Measurements from ENCODE around the gene PCDHGB2.
"Not testable (repeated sequence)": the region's sequence is repeated elsewhere in the genome, so short reads cannot be mapped to it uniquely, and the experiment has no call there.

The PCDHGB2 gene

GRCh38 chr5:141359790-141360426, at the start of gene PCDHGB2:
TSS of gene PCDHGB2 (plus strand) at chr5:141359994. CDS start at chr5:141360136, 142 bp downstream.
- Histone ChIP-seq H3K4me1 (ENCODE audit: control insufficient read depth in 2 of 2, insufficient read depth in 2 of 2, low read length in 2 of 2) (no peaks in the 10 kb centered on the region), H3K9me3 (ENCODE audit: control insufficient read depth in 2 of 2, low read length in 2 of 2) (peaks cover 17 to 29% of the 10 kb centered on the region in 2 donors), H3K9ac (ENCODE audit: low read depth in 1 of 2, low read length in 2 of 2) (no peak within 1 kb of the TSS), H3K27me3 (ENCODE audit: control insufficient read depth in 2 of 2, insufficient read depth in 2 of 2, low read length in 2 of 2) (no peaks in the 10 kb centered on the region), H3K27ac (ENCODE audit: low read depth in 2 of 2, low read length in 2 of 2) (no peak within 1 kb of the TSS), H3K4me3 (ENCODE audit: low read length in 2 of 2) (peak within 1 kb of the TSS; percentile 34 to 69), H3K36me3 (ENCODE audit: control insufficient read depth in 2 of 2, insufficient read depth in 2 of 2, low read length in 2 of 2) (no peaks in the 10 kb centered on the region)

GRCh38 chr5:141313711-141314110, 46.1 kb upstream of the PCDHGB2 start:
- Histone ChIP-seq H3K27ac (ENCODE audit: low read depth in 2 of 2, low read length in 2 of 2) (no peak overlapping the region), H3K9ac (ENCODE audit: low read depth in 1 of 2, low read length in 2 of 2) (no peak overlapping the region), H3K4me3 (ENCODE audit: low read length in 2 of 2) (no peak overlapping the region), H3K27me3 (ENCODE audit: control insufficient read depth in 2 of 2, insufficient read depth in 2 of 2, low read length in 2 of 2) (no peaks in the 10 kb centered on the region), H3K36me3 (ENCODE audit: control insufficient read depth in 2 of 2, insufficient read depth in 2 of 2, low read length in 2 of 2) (peaks cover 12 to 22% of the 10 kb centered on the region in 2 donors), H3K9me3 (ENCODE audit: control insufficient read depth in 2 of 2, low read length in 2 of 2) (peaks cover 45 to 50% of the 10 kb centered on the region in 2 donors), H3K4me1 (ENCODE audit: control insufficient read depth in 2 of 2, insufficient read depth in 2 of 2, low read length in 2 of 2) (no peaks in the 10 kb centered on the region)

DNA sequence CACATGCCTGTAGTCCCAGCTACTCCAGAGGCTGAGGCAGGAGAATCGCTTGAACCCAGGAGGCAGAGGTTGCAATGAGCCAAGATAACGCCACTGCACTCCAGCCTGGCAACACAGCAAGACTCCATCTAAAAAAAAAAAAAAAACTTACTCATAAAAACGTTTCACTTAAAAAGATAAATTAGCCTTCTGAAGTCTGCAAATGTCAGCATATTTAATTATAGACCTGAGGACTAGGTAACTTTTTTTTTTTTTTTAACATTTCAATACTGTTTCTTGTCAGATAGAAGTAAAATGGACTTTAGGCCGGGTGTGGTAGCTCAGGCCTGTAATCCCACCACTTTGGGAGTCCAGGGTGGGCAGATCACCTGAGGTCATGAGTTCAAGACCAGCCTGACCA, 42.8 kb upstream of the PCDHGB2 start:
- not testable (repeated sequence) for H3K4me3 ChIP-seq (ENCODE audit: low read length in 2 of 2); H3K27ac ChIP-seq (ENCODE audit: low read depth in 2 of 2, low read length in 2 of 2); H3K27me3 ChIP-seq (ENCODE audit: control insufficient read depth in 2 of 2, insufficient read depth in 2 of 2, low read length in 2 of 2); H3K9ac ChIP-seq (ENCODE audit: low read depth in 1 of 2, low read length in 2 of 2); H3K4me1 ChIP-seq (ENCODE audit: control insufficient read depth in 2 of 2, insufficient read depth in 2 of 2, low read length in 2 of 2)
- Histone ChIP-seq H3K9me3 (ENCODE audit: control insufficient read depth in 2 of 2, low read length in 2 of 2) (peaks cover 50 to 57% of the 10 kb centered on the region in 2 donors), H3K36me3 (ENCODE audit: control insufficient read depth in 2 of 2, insufficient read depth in 2 of 2, low read length in 2 of 2) (peaks cover 19 to 31% of the 10 kb centered on the region in 2 donors)

DNA sequence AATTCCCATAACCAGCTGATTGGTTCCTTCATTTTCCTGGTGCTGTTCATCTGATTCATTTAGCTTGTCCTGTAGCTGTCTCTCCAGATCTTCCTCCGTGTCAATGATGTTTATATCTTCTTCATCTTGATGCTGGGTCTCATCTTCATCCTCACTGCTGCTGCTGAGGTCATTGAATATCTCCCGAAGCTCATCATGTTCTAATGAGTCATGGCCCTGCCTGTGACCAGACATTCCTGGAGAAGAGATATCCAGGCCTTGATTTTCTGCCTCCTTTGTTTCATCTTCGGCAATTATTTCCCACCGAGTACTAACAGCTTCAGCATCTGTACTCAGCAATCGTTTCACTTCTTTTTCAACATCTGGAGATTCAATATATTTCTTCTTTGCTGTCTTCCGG, 40.6 kb upstream of the PCDHGB2 start:
- H3K36me3 ChIP-seq (ENCODE audit: control insufficient read depth in 2 of 2, insufficient read depth in 2 of 2, low read length in 2 of 2): peaks cover 19 to 31% of the 10 kb centered on the region in 2 donors
- peaks cover 4 to 8% of the 10 kb centered on the region in 2 donors for H3K4me1 ChIP-seq (ENCODE audit: control insufficient read depth in 2 of 2, insufficient read depth in 2 of 2, low read length in 2 of 2)
- no peaks in the 10 kb centered on the region for H3K27me3 ChIP-seq (ENCODE audit: control insufficient read depth in 2 of 2, insufficient read depth in 2 of 2, low read length in 2 of 2)
- H3K9me3 ChIP-seq (ENCODE audit: control insufficient read depth in 2 of 2, low read length in 2 of 2): peaks cover 43 to 51% of the 10 kb centered on the region in 2 donors
- H3K27ac ChIP-seq (ENCODE audit: low read depth in 2 of 2, low read length in 2 of 2): no peak overlapping the region
- peak overlapping the region; percentile 93 to 97 for H3K4me3 ChIP-seq (ENCODE audit: low read length in 2 of 2)
- H3K9ac ChIP-seq (ENCODE audit: low read depth in 1 of 2, low read length in 2 of 2): no peak overlapping the region

DNA sequence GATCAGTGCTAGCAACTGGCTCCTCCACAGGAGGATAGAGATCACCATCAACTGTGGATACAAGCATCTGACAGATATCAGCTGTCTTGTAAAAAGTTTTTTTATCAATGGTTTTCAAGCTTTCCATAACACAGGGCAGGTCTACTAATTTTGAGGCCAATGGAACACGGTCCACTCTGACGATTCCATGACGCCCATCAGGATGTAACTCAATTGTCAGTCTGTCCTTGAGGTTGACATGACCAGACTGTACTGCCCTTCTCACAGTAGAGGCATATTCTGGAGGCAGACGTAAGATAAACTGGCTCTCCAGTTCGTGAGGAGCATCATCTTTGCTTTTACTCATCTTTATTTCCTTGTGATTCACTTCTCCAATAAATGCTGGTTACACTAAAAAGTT, 40.1 kb upstream of the PCDHGB2 start:
- Histone ChIP-seq H3K4me1 (ENCODE audit: control insufficient read depth in 2 of 2, insufficient read depth in 2 of 2, low read length in 2 of 2) (peaks cover 4 to 8% of the 10 kb centered on the region in 2 donors), H3K4me3 (ENCODE audit: low read length in 2 of 2) (peak overlapping the region; percentile 93 to 97), H3K27me3 (ENCODE audit: control insufficient read depth in 2 of 2, insufficient read depth in 2 of 2, low read length in 2 of 2) (no peaks in the 10 kb centered on the region), H3K9me3 (ENCODE audit: control insufficient read depth in 2 of 2, low read length in 2 of 2) (peaks cover 43 to 47% of the 10 kb centered on the region in 2 donors), H3K36me3 (ENCODE audit: control insufficient read depth in 2 of 2, insufficient read depth in 2 of 2, low read length in 2 of 2) (peaks cover 19 to 31% of the 10 kb centered on the region in 2 donors), H3K9ac (ENCODE audit: low read depth in 1 of 2, low read length in 2 of 2) (no peak overlapping the region), H3K27ac (ENCODE audit: low read depth in 2 of 2, low read length in 2 of 2) (no peak overlapping the region)

DNA sequence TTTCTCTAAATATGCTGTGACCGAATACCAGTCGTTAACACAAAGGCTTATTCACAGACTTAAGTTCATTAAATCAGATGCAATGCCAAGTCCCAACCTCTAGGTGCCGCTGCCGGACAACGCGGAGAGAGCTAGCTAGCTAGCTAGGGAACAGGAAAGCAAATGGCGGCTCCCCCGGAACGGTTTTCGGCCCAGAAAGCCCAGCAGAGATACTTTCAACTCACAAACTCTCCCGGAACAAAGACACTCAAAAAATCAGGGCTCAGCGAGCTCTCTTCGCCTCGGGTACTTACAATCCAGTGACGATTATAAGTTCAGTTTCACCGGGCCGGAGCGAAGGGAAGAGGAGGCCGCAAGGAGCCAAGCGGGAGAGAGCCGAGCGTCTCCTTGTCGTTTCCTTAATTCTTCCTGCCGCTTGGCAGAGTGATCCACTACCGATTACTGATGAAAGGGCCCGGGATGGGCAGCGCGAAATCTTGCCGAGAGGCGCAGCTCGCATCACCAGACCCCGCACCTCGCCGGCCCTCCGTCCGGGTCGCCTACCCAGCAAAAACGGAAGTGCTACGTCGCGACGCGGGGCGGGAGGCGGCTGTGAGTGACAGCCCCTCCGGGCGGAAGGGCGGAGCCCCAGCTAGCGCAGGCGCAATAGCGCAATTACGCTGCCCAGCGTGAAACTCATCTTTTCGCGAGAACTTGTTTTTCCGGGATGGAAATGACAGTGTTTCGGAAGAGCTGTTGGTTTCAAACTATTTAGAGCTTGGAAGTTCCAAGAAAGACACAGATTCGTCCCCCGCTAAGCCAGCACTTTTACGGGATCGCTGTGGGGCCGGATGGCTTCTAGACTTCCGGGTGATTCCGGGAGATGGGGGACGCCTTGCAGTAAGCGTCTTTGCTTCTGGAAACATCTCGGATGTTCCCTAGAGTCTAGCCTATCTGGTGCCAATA, 39.3 kb upstream of the PCDHGB2 start, which contains the start of gene TAF7:
TAF7 (minus strand) TSS at position 560 of the 945 bp plus-strand sequence. CDS start 740 bp downstream, outside the sequence.
- Histone ChIP-seq H3K9ac (ENCODE audit: low read depth in 1 of 2, low read length in 2 of 2) (peak within 1 kb of the TSS; percentile 81 to 95), H3K4me1 (ENCODE audit: control insufficient read depth in 2 of 2, insufficient read depth in 2 of 2, low read length in 2 of 2) (peaks cover 4 to 8% of the 10 kb centered on the region in 2 donors), H3K9me3 (ENCODE audit: control insufficient read depth in 2 of 2, low read length in 2 of 2) (peaks cover 35 to 41% of the 10 kb centered on the region in 2 donors), H3K27me3 (ENCODE audit: control insufficient read depth in 2 of 2, insufficient read depth in 2 of 2, low read length in 2 of 2) (no peaks in the 10 kb centered on the region), H3K4me3 (ENCODE audit: low read length in 2 of 2) (peak within 1 kb of the TSS; percentile 93 to 97), H3K36me3 (ENCODE audit: control insufficient read depth in 2 of 2, insufficient read depth in 2 of 2, low read length in 2 of 2) (peaks cover 19 to 26% of the 10 kb centered on the region in 2 donors), H3K27ac (ENCODE audit: low read depth in 2 of 2, low read length in 2 of 2) (peak within 1 kb of the TSS; percentile 86 to 94)

DNA sequence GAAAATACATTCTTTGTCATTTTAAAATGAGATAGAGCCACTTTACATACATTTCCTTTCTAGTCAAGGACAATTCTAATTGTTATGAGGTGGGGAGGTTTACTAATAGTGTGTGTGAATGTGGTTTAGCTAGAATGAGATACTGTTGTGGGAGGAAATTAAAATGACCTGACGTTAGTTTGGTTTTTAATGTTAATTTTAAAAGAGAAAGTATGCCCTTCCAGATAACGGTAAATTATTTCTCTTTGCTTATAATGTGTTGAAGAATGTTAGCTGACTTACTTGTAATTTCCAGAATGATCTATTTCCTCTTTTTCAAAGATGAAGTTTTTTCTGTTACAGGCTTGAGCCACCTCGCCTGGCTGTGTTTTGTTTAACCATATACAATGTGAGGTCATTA, 37.5 kb upstream of the PCDHGB2 start:
- Histone ChIP-seq H3K36me3 (ENCODE audit: control insufficient read depth in 2 of 2, insufficient read depth in 2 of 2, low read length in 2 of 2) (peaks cover 17 to 19% of the 10 kb centered on the region in 2 donors), H3K4me1 (ENCODE audit: control insufficient read depth in 2 of 2, insufficient read depth in 2 of 2, low read length in 2 of 2) (peaks cover 4 to 8% of the 10 kb centered on the region in 2 donors), H3K9ac (ENCODE audit: low read depth in 1 of 2, low read length in 2 of 2) (no peak overlapping the region), H3K4me3 (ENCODE audit: low read length in 2 of 2) (no peak overlapping the region), H3K27ac (ENCODE audit: low read depth in 2 of 2, low read length in 2 of 2) (no peak overlapping the region), H3K27me3 (ENCODE audit: control insufficient read depth in 2 of 2, insufficient read depth in 2 of 2, low read length in 2 of 2) (no peaks in the 10 kb centered on the region), H3K9me3 (ENCODE audit: control insufficient read depth in 2 of 2, low read length in 2 of 2) (peaks cover 25 to 33% of the 10 kb centered on the region in 2 donors)

- H3K9me3 ChIP-seq (ENCODE audit: control insufficient read depth in 2 of 2, low read length in 2 of 2): peaks cover 17% of the 10 kb centered on the region in 2 donors
- peak overlapping the region; percentile 67 to 72 for H3K4me3 ChIP-seq (ENCODE audit: low read length in 2 of 2)
- H3K4me1 ChIP-seq (ENCODE audit: control insufficient read depth in 2 of 2, insufficient read depth in 2 of 2, low read length in 2 of 2): no peaks in the 10 kb centered on the region
- H3K27me3 ChIP-seq (ENCODE audit: control insufficient read depth in 2 of 2, insufficient read depth in 2 of 2, low read length in 2 of 2): no peaks in the 10 kb centered on the region
- peak overlapping the region; percentile 36 to 48 for H3K9ac ChIP-seq (ENCODE audit: low read depth in 1 of 2, low read length in 2 of 2)
- no peak overlapping the region for H3K27ac ChIP-seq (ENCODE audit: low read depth in 2 of 2, low read length in 2 of 2)
- no peaks in the 10 kb centered on the region for H3K36me3 ChIP-seq (ENCODE audit: control insufficient read depth in 2 of 2, insufficient read depth in 2 of 2, low read length in 2 of 2)
Observed at GRCh38 chr5:141326088-141326854, 33.5 kb upstream of the PCDHGB2 start.

DNA sequence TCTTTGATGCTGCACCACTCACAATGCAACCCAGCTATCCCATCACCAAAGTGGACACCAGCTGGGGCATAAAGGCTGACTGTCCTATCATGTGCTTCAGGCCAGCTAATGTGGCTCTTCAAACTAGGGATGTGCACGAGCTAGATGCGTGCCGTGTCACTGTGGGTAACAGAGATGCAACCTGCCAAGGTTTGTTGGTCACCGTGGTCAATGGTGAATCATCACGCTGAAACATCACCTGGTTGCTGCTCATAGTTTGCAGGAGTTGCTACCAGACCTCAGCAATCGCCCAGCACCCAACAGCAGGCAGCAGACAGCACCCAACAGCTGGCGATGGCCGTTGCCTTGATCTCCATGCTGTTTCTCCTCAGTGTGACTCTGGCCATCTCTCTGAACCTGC, 31.6 kb upstream of the PCDHGB2 start:
- Histone ChIP-seq H3K27ac (ENCODE audit: low read depth in 2 of 2, low read length in 2 of 2) (no peak overlapping the region), H3K4me3 (ENCODE audit: low read length in 2 of 2) (no peak overlapping the region), H3K9ac (ENCODE audit: low read depth in 1 of 2, low read length in 2 of 2) (no peak overlapping the region), H3K4me1 (ENCODE audit: control insufficient read depth in 2 of 2, insufficient read depth in 2 of 2, low read length in 2 of 2) (no peaks in the 10 kb centered on the region), H3K36me3 (ENCODE audit: control insufficient read depth in 2 of 2, insufficient read depth in 2 of 2, low read length in 2 of 2) (no peaks in the 10 kb centered on the region), H3K27me3 (ENCODE audit: control insufficient read depth in 2 of 2, insufficient read depth in 2 of 2, low read length in 2 of 2) (no peaks in the 10 kb centered on the region), H3K9me3 (ENCODE audit: control insufficient read depth in 2 of 2, low read length in 2 of 2) (peaks cover 10 to 20% of the 10 kb centered on the region in 2 donors)
